PC-3 (cell line): ENCODE data around the gene HIPK2. TPM values are rescaled to one million over a fixed set of nuclear protein-coding genes. Genes with fewer than 3 reads are reported as not detected.

ENCODE experiments used
- ATAC-seq: fragments of 200-7000 bp; cut with Tn5 transposase; 2 replicates; pipeline ENCODE4 v1.9.1; 2020; ENCODE audit warnings: mild to moderate bottlenecking, moderate library complexity
- BruUV-seq: library from RNA; stranded (reverse); fragments of 400-500 nt; replicated peaks from 2 replicates; lab custom pipeline; 2021; lab: Mats Ljungman, UMichigan
- CTCF ChIA-PET: fragments of 300-600 bp; sonication (Branson Sonifier 250); formaldehyde crosslinking; loops from one replicate; lab custom pipeline; 2022; ENCODE audit warnings: antibody characterized with exemption; lab: Charles Lee
- POLR2A ChIA-PET: fragments of 300-600 bp; sonication (Branson Sonifier 250); formaldehyde crosslinking; loops from one replicate; lab custom pipeline; 2022; ENCODE audit warnings: antibody characterized with exemption; ENCODE audit not compliant: unreplicated experiment; lab: Charles Lee
- DNase-seq: peaks from one replicate; pipeline ENCODE4 v3.0.0-alpha.2; 2015
- H2AFZ ChIP-seq: fragments of 300-600 bp; sonication (generic); 2 replicates; pipeline ENCODE4 v1.6.0; 2016; ENCODE audit warnings: antibody characterized with exemption, low read length
- H3F3A ChIP-seq: fragments of 300-600 bp; sonication (generic); one replicate; pipeline ENCODE4 v1.6.0; 2017; ENCODE audit warnings: antibody characterized with exemption, low read length, control low read depth, mild to moderate bottlenecking; ENCODE audit not compliant: unreplicated experiment
- H3K27ac ChIP-seq: fragments of 300-600 bp; sonication (generic); 2 replicates; pipeline ENCODE4 v1.5.1; 2016; ENCODE audit warnings: mild to moderate bottlenecking, low read length
- H3K27me3 ChIP-seq: fragments of 300-600 bp; sonication (generic); 2 replicates; pipeline ENCODE4 v1.6.1; 2016; ENCODE audit warnings: low read length, mixed read lengths
- H3K36me3 ChIP-seq: fragments of 300-600 bp; sonication (generic); 2 replicates; pipeline ENCODE4 v1.6.1; 2016; ENCODE audit warnings: low read depth, mixed run types, low read length, mixed read lengths
- H3K4me1 ChIP-seq: fragments of 300-600 bp; sonication (generic); 2 replicates; pipeline ENCODE4 v1.5.1; 2016; ENCODE audit warnings: low read length; ENCODE audit not compliant: insufficient read depth
- H3K4me2 ChIP-seq: fragments of 300-600 bp; sonication (generic); 2 replicates; pipeline ENCODE4 v1.6.0; 2016; ENCODE audit warnings: low read length
- H3K4me3 ChIP-seq: fragments of 300-600 bp; sonication (generic); 2 replicates; pipeline ENCODE4 v1.5.1; 2016; ENCODE audit warnings: mild to moderate bottlenecking, low read length, mixed read lengths
- H3K79me2 ChIP-seq: fragments of 300-600 bp; sonication (generic); 2 replicates; pipeline ENCODE4 v1.6.1; 2017; ENCODE audit warnings: low read length, mixed read lengths
- H3K9ac ChIP-seq: fragments of 300-600 bp; sonication (generic); 2 replicates; pipeline ENCODE4 v1.6.0; 2016; ENCODE audit warnings: mild to moderate bottlenecking, low read length
- H3K9me2 ChIP-seq: fragments of 300-600 bp; sonication (generic); replicated peaks from 2 replicates; pipeline ENCODE4 v1.6.1; 2016; ENCODE audit warnings: mixed run types, low read length, mixed read lengths
- H3K9me3 ChIP-seq: fragments of 300-600 bp; sonication (generic); 2 replicates; pipeline ENCODE4 v1.6.1; 2016; ENCODE audit warnings: low read length, mixed read lengths
- H4K20me1 ChIP-seq: fragments of 300-600 bp; sonication (generic); 2 replicates; pipeline ENCODE4 v1.6.1; 2016; ENCODE audit warnings: low read length, mixed read lengths
- EZH2 ChIP-seq: fragments of 300-600 bp; sonication (generic); IDR thresholded peaks from one replicate; pipeline ENCODE4 v1.6.1; 2017; ENCODE audit warnings: antibody characterized with exemption, mild to moderate bottlenecking, low read length; ENCODE audit not compliant: unreplicated experiment
- EZH2phosphoT487 ChIP-seq: fragments of 300-600 bp; sonication (generic); IDR thresholded peaks from 2 replicates; pipeline ENCODE4 v1.6.1; 2018; ENCODE audit warnings: mild to moderate bottlenecking, antibody characterized with exemption, low read length, borderline replicate concordance
- intact Hi-C: fragments of 100-400 bp; cut with micrococcal nuclease; formaldehyde crosslinking; loops from 2 replicates; pipeline ENCODE4 v1.9.0; 2023
- total RNA-seq: library from RNA; depleted of rRNA; stranded (reverse); fragments of >200 nt; gene quantifications from 2 replicates; pipeline ENCODE4 v1.2.3, GENCODE V29; 2014
- TF ChIP-seq, protein P1 (sequence below): fragments of 300-600 bp; sonication (generic); conservative IDR thresholded peaks from 2 replicates; pipeline ENCODE4 v1.5.1; 2017; ENCODE audit warnings: antibody characterized with exemption, low read depth, mild to moderate bottlenecking, low read length

The HIPK2 gene
- total RNA-seq, 1 experiment from 2014 or later, result 38.1 TPM

DNA sequence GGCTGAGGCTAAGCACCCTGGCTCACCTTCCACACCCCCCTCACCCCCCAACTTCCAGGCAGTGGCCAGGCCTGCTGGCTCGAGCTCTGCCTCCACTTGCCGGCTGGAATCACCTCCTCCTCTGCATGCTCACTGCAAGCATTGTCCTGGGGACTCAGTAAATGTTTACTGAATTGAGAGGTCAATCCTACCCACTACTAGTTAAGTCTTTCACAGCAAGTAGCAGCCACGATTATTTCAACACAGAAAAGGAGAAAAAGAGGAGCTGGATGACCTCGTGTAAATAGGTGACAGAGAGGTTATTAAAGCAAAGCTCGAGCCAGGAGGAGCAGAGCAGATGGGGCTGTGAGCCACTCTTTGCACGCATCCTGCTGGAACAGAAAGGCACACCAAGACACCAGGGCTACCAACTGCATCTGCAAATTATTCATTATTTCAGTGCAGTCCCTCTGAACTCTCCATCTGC is 32.1 kb downstream of the HIPK2 start:
- Histone ChIP-seq H3K4me2 (no peak overlapping the region), H3K9ac (no peak overlapping the region)
- POLR2A ChIA-PET, result no interaction called here

GRCh38 chr7:139744768-139745677 is 32.8 kb downstream of the HIPK2 start:
- DNase-seq, result no peak
- no peak overlapping the region for H3K27ac ChIP-seq
- TF ChIP-seq, protein P1, sequence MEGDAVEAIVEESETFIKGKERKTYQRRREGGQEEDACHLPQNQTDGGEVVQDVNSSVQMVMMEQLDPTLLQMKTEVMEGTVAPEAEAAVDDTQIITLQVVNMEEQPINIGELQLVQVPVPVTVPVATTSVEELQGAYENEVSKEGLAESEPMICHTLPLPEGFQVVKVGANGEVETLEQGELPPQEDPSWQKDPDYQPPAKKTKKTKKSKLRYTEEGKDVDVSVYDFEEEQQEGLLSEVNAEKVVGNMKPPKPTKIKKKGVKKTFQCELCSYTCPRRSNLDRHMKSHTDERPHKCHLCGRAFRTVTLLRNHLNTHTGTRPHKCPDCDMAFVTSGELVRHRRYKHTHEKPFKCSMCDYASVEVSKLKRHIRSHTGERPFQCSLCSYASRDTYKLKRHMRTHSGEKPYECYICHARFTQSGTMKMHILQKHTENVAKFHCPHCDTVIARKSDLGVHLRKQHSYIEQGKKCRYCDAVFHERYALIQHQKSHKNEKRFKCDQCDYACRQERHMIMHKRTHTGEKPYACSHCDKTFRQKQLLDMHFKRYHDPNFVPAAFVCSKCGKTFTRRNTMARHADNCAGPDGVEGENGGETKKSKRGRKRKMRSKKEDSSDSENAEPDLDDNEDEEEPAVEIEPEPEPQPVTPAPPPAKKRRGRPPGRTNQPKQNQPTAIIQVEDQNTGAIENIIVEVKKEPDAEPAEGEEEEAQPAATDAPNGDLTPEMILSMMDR, result no peak
- TF ChIP-seq EZH2phosphoT487 (no peak), EZH2 (no peak)
- intact Hi-C loops, result no loop called here
- H3K79me2 ChIP-seq, result peaks cover 100% of the 10 kb centered on the region
- no peaks in the 10 kb centered on the region for H3K27me3 ChIP-seq
- H3K4me1 ChIP-seq, result peaks cover 33% of the 10 kb centered on the region
- no peak overlapping the region for H3K4me3 ChIP-seq
- H3K9me2 ChIP-seq, result no peaks in the 10 kb centered on the region
- no peak overlapping the region for H3K9ac ChIP-seq
- peaks cover 26% of the 10 kb centered on the region; the same call in 1 of the 2 replicates for H3K36me3 ChIP-seq
- H2AFZ ChIP-seq, result no peak overlapping the region
- no TSS peak for BruUV-seq
- peaks cover 70% of the 10 kb centered on the region for H4K20me1 ChIP-seq
- H3K9me3 ChIP-seq, result no peaks in the 10 kb centered on the region
- POLR2A ChIA-PET, result no interaction called here
- H3K4me2 ChIP-seq, result no peak overlapping the region
- CTCF ChIA-PET, result no interaction called here
- ATAC-seq, result no peak
- no peaks in the 10 kb centered on the region for H3F3A ChIP-seq

More for the DNA sequence above, 32.1 kb downstream of the HIPK2 start:
- Histone ChIP-seq H3K36me3 (peaks cover 27% of the 10 kb centered on the region; the same call in 1 of the 2 replicates), H3K27ac (no peak overlapping the region), H4K20me1 (peaks cover 70% of the 10 kb centered on the region), H3F3A (no peaks in the 10 kb centered on the region), H3K9me3 (no peaks in the 10 kb centered on the region), H3K4me1 (peaks cover 26% of the 10 kb centered on the region), H3K79me2 (peaks cover 100% of the 10 kb centered on the region), H3K27me3 (no peaks in the 10 kb centered on the region), H3K9me2 (no peaks in the 10 kb centered on the region), H3K4me3 (no peak overlapping the region), H2AFZ (no peak overlapping the region)
- DNase-seq (no peak), ATAC-seq (no peak)
- intact Hi-C loops, result no loop called here
- no peak for TF ChIP-seq EZH2phosphoT487
- TF ChIP-seq, protein P1, result no peak
- BruUV-seq, result no TSS peak
- CTCF ChIA-PET, result no interaction called here
